Mucosa of rectum (tissue), 2 donors: Measurements from ENCODE around the gene SYNJ2BP.
"Not testable (repeated sequence)": the region's sequence is repeated elsewhere in the genome, so short reads cannot be mapped to it uniquely, and the experiment has no call there.

ENCODE experiments used
- H3K27ac ChIP-seq, 2 donors: one replicate each; pipeline ENCODE4 v1.7.0; 2013; ENCODE audit warnings: inconsistent platforms in 2 of 2, low read depth in 2 of 2, low read length in 2 of 2
- H3K27me3 ChIP-seq, 2 donors: one replicate each; pipeline ENCODE4 v1.7.0; 2013; ENCODE audit warnings: low read length in 2 of 2; ENCODE audit not compliant: control insufficient read depth in 2 of 2, insufficient read depth in 2 of 2
- H3K36me3 ChIP-seq, 2 donors: one replicate each; pipeline ENCODE4 v1.7.0; 2013; ENCODE audit warnings: low read length in 2 of 2; ENCODE audit not compliant: control insufficient read depth in 2 of 2, insufficient read depth in 2 of 2
- H3K4me1 ChIP-seq, 2 donors: one replicate each; pipeline ENCODE4 v1.7.0; 2013; ENCODE audit warnings: low read length in 2 of 2, mild to moderate bottlenecking in 1 of 2; ENCODE audit not compliant: control insufficient read depth in 2 of 2, insufficient read depth in 2 of 2
- H3K4me3 ChIP-seq, 2 donors: one replicate each; pipeline ENCODE4 v1.7.0; 2013; ENCODE audit warnings: low read length in 2 of 2
- H3K9ac ChIP-seq, 2 donors: one replicate each; pipeline ENCODE4 v1.7.0; 2013; ENCODE audit warnings: low read length in 2 of 2, low read depth in 1 of 2, mild to moderate bottlenecking in 1 of 2
- H3K9me3 ChIP-seq, 2 donors: one replicate each; pipeline ENCODE4 v1.7.0; 2013; ENCODE audit warnings: low read length in 2 of 2; ENCODE audit not compliant: control insufficient read depth in 2 of 2
- donor health status: healthy.
- donor health status: Normal muscosa, but diverticular disease.

Gene SYNJ2BP

DNA sequence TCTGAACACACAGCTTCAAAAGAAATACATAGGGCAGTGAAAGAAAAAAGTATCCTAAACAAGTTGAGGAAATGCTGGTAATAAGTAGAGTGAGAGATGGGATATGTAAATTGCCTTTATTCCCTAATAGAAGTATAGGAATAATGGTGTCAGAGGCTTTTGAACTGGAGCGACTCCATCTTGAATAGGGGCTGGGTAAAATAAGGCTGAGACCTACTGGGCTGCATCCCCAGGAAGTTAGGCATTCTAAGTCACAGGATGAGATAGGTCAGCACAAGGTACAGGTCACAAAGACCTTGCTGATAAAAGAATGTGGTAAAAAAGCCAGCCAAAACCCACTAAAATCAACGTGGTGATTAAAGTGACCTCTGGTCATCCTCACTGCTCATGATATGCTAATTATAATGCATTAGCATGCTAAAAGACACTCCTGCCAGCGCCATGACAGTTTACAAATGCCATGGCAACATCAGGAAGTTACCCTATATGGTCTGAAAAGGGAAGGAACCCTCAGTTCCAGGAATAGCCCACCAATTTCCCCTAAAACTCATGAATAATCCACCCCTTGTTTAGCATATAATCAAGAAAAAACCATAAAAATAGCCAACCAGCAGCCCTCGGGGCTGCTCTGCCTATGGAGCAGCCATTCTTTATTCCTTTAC lies 2.5 kb upstream of the SYNJ2BP start:
- not testable (repeated sequence) for H3K36me3 ChIP-seq, H3K9ac ChIP-seq, H3K9me3 ChIP-seq, H3K4me3 ChIP-seq, H3K4me1 ChIP-seq, H3K27me3 ChIP-seq, H3K27ac ChIP-seq

DNA sequence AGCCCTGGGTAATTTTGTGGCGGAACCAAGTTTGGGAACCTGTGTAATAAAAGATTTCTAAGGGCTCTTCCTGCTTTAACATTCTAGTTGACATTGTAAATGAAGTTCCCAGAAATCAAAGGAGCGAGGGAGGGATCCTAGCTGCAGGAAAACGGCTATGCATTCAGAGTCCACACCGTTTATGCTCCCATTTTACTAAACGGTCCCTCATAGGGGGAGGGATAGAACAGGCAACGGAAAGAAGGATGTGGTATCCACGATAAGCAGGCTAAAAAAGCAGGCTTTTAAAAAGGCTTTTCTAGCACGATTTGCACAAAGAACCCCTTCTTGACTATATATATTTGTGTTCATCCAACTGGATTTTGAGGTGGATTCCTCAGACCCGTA lies 559 bp downstream of the SYNJ2BP start:
- no peaks in the 10 kb centered on the region for H3K9me3 ChIP-seq
- H3K9ac ChIP-seq, result peak overlapping the region; percentile 82 to 94
- peaks cover 0 to 8% of the 10 kb centered on the region in 2 donors for H3K4me1 ChIP-seq
- H3K27me3 ChIP-seq, result no peaks in the 10 kb centered on the region
- H3K36me3 ChIP-seq, result no peaks in the 10 kb centered on the region
- peak overlapping the region; percentile 87 to 90 for H3K27ac ChIP-seq
- peak overlapping the region; percentile 79 to 100 for H3K4me3 ChIP-seq

GRCh38 chr14:70415788-70416187 lies 1.1 kb downstream of the SYNJ2BP start:
- Histone ChIP-seq H3K27ac (no peak overlapping the region), H3K9me3 (no peaks in the 10 kb centered on the region), H3K36me3 (no peaks in the 10 kb centered on the region), H3K27me3 (no peaks in the 10 kb centered on the region), H3K9ac (no peak overlapping the region), H3K4me1 (peaks cover 0 to 8% of the 10 kb centered on the region in 2 donors), H3K4me3 (peak overlapping the region; percentile 79 to 100)

- Histone ChIP-seq H3K36me3 (peaks cover 0 to 7% of the 10 kb centered on the region in 2 donors), H3K9ac (no peak overlapping the region), H3K4me3 (no peak overlapping the region), H3K9me3 (no peaks in the 10 kb centered on the region), H3K4me1 (peaks cover 0 to 3% of the 10 kb centered on the region in 2 donors), H3K27ac (no peak overlapping the region), H3K27me3 (no peaks in the 10 kb centered on the region)
These were observed 9.3 kb downstream of the SYNJ2BP start for GRCh38 chr14:70407621-70408020.

GRCh38 chr14:70406216-70406615 lies 10.7 kb downstream of the SYNJ2BP start:
- not testable (repeated sequence) for H3K9me3 ChIP-seq, H3K4me3 ChIP-seq, H3K9ac ChIP-seq, H3K4me1 ChIP-seq, H3K27me3 ChIP-seq, H3K27ac ChIP-seq
- peaks cover 0 to 12% of the 10 kb centered on the region in 2 donors for H3K36me3 ChIP-seq

DNA sequence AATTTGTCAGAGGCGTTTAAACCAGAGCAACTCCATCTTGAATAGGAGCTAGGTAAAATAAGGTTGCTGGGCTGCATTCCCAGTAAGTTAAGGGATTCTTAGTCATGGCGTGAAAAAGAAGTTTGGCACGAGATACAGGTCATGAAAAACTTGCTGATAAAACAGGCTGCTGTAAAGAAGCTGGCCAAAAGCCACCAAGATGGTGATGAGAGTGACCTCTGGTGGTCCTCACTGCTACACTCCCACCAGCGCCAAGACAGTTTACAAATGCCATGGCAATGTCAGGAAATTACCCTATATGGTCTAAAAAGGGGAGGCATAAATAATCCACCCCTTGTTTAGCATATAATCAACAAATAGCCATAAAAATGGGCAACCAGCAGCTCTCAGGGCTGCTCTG lies 13.6 kb downstream of the SYNJ2BP start:
- not testable (repeated sequence) for H3K4me3 ChIP-seq, H3K9me3 ChIP-seq, H3K36me3 ChIP-seq, H3K27me3 ChIP-seq, H3K9ac ChIP-seq, H3K4me1 ChIP-seq, H3K27ac ChIP-seq

DNA sequence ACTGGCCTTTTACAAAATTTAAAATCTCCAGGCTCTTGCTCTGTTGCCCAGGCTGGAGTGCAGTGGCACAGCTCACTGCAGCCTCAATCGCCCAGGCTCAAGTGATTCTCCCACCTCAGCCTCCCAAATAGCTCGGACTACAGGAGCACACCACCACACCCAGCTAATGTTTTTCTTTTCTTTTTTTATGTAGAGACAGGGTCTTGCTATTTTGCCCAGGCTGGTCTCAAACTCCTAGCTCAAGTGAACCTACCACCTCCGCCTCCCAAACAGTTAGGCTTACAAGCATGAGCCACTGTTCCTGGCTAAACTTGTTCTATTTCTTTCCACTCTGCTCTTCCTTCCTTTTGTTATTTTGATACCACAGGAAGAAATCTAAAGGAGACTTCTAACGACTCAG lies 15.2 kb downstream of the SYNJ2BP start:
- no peak overlapping the region for H3K27ac ChIP-seq
- no peak overlapping the region for H3K9ac ChIP-seq
- no peaks in the 10 kb centered on the region for H3K27me3 ChIP-seq
- no peaks in the 10 kb centered on the region for H3K9me3 ChIP-seq
- H3K4me3 ChIP-seq, result no peak overlapping the region
- H3K36me3 ChIP-seq, result peaks cover 0 to 13% of the 10 kb centered on the region in 2 donors
- peaks cover 0 to 3% of the 10 kb centered on the region in 2 donors for H3K4me1 ChIP-seq

DNA sequence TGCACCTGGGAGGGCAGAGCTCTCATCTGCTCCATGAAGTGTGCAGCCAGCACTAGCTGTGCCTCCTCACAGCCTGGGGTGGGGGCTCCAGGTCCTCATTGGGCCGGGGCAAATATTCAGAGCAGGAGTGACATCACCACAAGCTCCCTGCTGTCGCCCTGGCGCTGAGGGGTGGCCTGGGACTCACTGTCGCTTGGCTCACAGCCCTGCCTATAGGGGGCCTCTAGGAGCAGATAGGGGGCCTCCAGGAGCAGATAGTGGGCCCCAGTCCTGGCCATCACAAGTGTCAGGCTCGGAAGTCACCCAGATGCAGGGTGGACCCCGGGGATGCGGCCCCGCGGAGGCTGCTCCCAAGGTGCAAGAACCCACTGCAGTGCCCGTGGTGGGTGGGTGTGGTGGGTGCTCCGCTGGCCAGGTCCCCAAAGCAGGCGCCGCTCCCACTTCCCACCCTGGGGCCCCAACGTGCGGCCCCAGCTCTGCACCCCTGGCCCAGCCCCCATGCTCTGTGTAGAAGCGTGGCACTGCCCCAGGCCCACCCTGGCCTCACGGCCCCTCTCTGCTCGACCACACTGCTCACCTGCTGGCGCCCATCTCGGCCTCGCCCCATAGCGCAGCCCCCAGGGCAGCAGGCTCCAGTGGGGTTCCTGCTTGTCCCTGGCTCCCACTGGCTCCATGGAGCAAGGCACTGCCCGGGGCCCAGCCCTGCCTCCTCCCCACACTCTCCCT lies 18.0 kb downstream of the SYNJ2BP start:
- Histone ChIP-seq H3K27ac (no peak overlapping the region), H3K36me3 (peaks cover 0 to 13% of the 10 kb centered on the region in 2 donors), H3K9ac (no peak overlapping the region), H3K9me3 (no peaks in the 10 kb centered on the region), H3K4me1 (peaks cover 0 to 3% of the 10 kb centered on the region in 2 donors), H3K27me3 (no peaks in the 10 kb centered on the region), H3K4me3 (no peak overlapping the region)

- H3K9me3 ChIP-seq, result no peaks in the 10 kb centered on the region
- peaks cover 0 to 13% of the 10 kb centered on the region in 2 donors for H3K36me3 ChIP-seq
- H3K4me3 ChIP-seq, result no peak overlapping the region
- H3K27ac ChIP-seq, result no peak overlapping the region
- H3K9ac ChIP-seq, result no peak overlapping the region
- H3K27me3 ChIP-seq, result no peaks in the 10 kb centered on the region
- H3K4me1 ChIP-seq, result peaks cover 0 to 2% of the 10 kb centered on the region in 2 donors
These were observed 18.6 kb downstream of the SYNJ2BP start for GRCh38 chr14:70398280-70398679.

- Histone ChIP-seq H3K9ac (no peak overlapping the region), H3K27me3 (no peaks in the 10 kb centered on the region), H3K27ac (no peak overlapping the region), H3K4me1 (no peaks in the 10 kb centered on the region), H3K36me3 (peaks cover 0 to 13% of the 10 kb centered on the region in 2 donors), H3K4me3 (no peak overlapping the region), H3K9me3 (no peaks in the 10 kb centered on the region)
These were observed 19.1 kb downstream of the SYNJ2BP start for GRCh38 chr14:70397746-70398145.
